ENCODE results near the gene ABCC4. TPM values are rescaled to one million over a fixed set of nuclear protein-coding genes. Genes with fewer than 3 reads are reported as not detected.

Gene ABCC4
- total and polyA plus RNA-seq, 4 donors = 0.74 to 22.5 (median 2.0) TPM

GRCh38 chr13:95235199-95235756 lies 66.0 kb downstream of the ABCC4 start:
- H3K4me1 ChIP-seq (ENCODE audit: control insufficient read depth in 4 of 4, insufficient read depth in 4 of 4, low read length in 3 of 4) = no peaks in the 10 kb centered on the region
- DNase-seq (ENCODE audit: low spot score) = no peak
- no peak overlapping the region for H3K9ac ChIP-seq (ENCODE audit: low read depth in 1 of 2, low read length in 2 of 2)
- no peaks in the 10 kb centered on the region for H3K9me3 ChIP-seq (ENCODE audit: control insufficient read depth in 4 of 4, low read length in 3 of 4)
- TF ChIP-seq, protein P1, sequence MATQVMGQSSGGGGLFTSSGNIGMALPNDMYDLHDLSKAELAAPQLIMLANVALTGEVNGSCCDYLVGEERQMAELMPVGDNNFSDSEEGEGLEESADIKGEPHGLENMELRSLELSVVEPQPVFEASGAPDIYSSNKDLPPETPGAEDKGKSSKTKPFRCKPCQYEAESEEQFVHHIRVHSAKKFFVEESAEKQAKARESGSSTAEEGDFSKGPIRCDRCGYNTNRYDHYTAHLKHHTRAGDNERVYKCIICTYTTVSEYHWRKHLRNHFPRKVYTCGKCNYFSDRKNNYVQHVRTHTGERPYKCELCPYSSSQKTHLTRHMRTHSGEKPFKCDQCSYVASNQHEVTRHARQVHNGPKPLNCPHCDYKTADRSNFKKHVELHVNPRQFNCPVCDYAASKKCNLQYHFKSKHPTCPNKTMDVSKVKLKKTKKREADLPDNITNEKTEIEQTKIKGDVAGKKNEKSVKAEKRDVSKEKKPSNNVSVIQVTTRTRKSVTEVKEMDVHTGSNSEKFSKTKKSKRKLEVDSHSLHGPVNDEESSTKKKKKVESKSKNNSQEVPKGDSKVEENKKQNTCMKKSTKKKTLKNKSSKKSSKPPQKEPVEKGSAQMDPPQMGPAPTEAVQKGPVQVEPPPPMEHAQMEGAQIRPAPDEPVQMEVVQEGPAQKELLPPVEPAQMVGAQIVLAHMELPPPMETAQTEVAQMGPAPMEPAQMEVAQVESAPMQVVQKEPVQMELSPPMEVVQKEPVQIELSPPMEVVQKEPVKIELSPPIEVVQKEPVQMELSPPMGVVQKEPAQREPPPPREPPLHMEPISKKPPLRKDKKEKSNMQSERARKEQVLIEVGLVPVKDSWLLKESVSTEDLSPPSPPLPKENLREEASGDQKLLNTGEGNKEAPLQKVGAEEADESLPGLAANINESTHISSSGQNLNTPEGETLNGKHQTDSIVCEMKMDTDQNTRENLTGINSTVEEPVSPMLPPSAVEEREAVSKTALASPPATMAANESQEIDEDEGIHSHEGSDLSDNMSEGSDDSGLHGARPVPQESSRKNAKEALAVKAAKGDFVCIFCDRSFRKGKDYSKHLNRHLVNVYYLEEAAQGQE (IDR thresholded peaks at IDR 0.05) = no peak
- TF ChIP-seq YY1 (IDR thresholded peaks at IDR 0.05) (no peak), JUND (IDR thresholded peaks at IDR 0.05) (no peak), TAF1 (conservative IDR thresholded peaks at IDR 0.05) (no peak), SP1 (IDR thresholded peaks at IDR 0.05) (no peak), RAD21 (IDR thresholded peaks at IDR 0.05) (no peak), RXRA (IDR thresholded peaks at IDR 0.05) (no peak), HNF4G (IDR thresholded peaks at IDR 0.05) (no peak), FOXA1 (IDR thresholded peaks at IDR 0.05) (no peak), GABPA (IDR thresholded peaks at IDR 0.05 in 1 of 2, conservative IDR thresholded peaks at IDR 0.05 in 1 of 2) (no peak), NR2F2 (IDR thresholded peaks at IDR 0.05) (no peak)
- TF ChIP-seq, protein P2, sequence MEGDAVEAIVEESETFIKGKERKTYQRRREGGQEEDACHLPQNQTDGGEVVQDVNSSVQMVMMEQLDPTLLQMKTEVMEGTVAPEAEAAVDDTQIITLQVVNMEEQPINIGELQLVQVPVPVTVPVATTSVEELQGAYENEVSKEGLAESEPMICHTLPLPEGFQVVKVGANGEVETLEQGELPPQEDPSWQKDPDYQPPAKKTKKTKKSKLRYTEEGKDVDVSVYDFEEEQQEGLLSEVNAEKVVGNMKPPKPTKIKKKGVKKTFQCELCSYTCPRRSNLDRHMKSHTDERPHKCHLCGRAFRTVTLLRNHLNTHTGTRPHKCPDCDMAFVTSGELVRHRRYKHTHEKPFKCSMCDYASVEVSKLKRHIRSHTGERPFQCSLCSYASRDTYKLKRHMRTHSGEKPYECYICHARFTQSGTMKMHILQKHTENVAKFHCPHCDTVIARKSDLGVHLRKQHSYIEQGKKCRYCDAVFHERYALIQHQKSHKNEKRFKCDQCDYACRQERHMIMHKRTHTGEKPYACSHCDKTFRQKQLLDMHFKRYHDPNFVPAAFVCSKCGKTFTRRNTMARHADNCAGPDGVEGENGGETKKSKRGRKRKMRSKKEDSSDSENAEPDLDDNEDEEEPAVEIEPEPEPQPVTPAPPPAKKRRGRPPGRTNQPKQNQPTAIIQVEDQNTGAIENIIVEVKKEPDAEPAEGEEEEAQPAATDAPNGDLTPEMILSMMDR (IDR thresholded peaks at IDR 0.05; ENCODE audit: low read depth, low read length, missing input control) = no peak
- TF ChIP-seq, protein P3, sequence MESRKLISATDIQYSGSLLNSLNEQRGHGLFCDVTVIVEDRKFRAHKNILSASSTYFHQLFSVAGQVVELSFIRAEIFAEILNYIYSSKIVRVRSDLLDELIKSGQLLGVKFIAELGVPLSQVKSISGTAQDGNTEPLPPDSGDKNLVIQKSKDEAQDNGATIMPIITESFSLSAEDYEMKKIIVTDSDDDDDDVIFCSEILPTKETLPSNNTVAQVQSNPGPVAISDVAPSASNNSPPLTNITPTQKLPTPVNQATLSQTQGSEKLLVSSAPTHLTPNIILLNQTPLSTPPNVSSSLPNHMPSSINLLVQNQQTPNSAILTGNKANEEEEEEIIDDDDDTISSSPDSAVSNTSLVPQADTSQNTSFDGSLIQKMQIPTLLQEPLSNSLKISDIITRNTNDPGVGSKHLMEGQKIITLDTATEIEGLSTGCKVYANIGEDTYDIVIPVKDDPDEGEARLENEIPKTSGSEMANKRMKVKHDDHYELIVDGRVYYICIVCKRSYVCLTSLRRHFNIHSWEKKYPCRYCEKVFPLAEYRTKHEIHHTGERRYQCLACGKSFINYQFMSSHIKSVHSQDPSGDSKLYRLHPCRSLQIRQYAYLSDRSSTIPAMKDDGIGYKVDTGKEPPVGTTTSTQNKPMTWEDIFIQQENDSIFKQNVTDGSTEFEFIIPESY (IDR thresholded peaks at IDR 0.05) = no peak
- no peaks in the 10 kb centered on the region for H3K27me3 ChIP-seq (ENCODE audit: control insufficient read depth in 4 of 4, insufficient read depth in 4 of 4, low read length in 3 of 4)
- no peak overlapping the region for H3K4me3 ChIP-seq (ENCODE audit: low read depth in 1 of 3, low read length in 3 of 3)
- H3K36me3 ChIP-seq (ENCODE audit: control insufficient read depth in 4 of 4, insufficient read depth in 3 of 4, low read depth in 1 of 4, low read length in 3 of 4) = no peaks in the 10 kb centered on the region
- WGBS = 58% methylated on average over 3 of the region's 3 CpGs
- no peak overlapping the region for H3K27ac ChIP-seq (ENCODE audit: low read depth in 1 of 2, low read length in 2 of 2)

DNA sequence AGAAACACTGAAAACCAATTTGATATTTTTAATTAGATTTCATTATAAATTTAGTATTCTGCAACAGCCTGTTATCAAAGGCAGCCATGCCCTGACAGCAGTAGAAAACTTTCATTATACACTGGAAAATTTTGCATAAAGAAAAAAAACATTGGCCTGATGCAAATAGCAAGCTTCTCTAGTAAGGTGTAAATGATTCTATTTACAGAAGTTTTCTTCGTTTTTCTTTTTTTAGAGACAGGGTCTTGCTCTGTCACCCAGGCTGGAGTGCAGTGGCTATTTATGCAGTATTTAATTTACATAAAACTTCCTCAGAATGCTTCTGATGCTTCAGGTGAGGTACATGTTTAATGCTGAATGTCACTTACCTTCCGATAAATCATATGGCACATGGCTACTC lies 67.0 kb downstream of the ABCC4 start:
- Histone ChIP-seq H3K9me3 (ENCODE audit: control insufficient read depth in 4 of 4, low read length in 3 of 4) (no peaks in the 10 kb centered on the region), H3K27me3 (ENCODE audit: control insufficient read depth in 4 of 4, insufficient read depth in 4 of 4, low read length in 3 of 4) (no peaks in the 10 kb centered on the region), H3K27ac (ENCODE audit: low read depth in 1 of 2, low read length in 2 of 2) (no peak overlapping the region), H3K9ac (ENCODE audit: low read depth in 1 of 2, low read length in 2 of 2) (no peak overlapping the region), H3K36me3 (ENCODE audit: control insufficient read depth in 4 of 4, insufficient read depth in 3 of 4, low read depth in 1 of 4, low read length in 3 of 4) (no peaks in the 10 kb centered on the region), H3K4me3 (ENCODE audit: low read depth in 1 of 3, low read length in 3 of 3) (no peak overlapping the region), H3K4me1 (ENCODE audit: control insufficient read depth in 4 of 4, insufficient read depth in 4 of 4, low read length in 3 of 4) (no peaks in the 10 kb centered on the region)
- 92% methylated on average over 2 of the region's 2 CpGs for WGBS
- DNase-seq (ENCODE audit: low spot score) = no peak
- TF ChIP-seq, protein P3 (IDR thresholded peaks at IDR 0.05) = no peak
- TF ChIP-seq TAF1 (conservative IDR thresholded peaks at IDR 0.05) (no peak), SP1 (IDR thresholded peaks at IDR 0.05) (no peak), YY1 (IDR thresholded peaks at IDR 0.05) (no peak), RXRA (IDR thresholded peaks at IDR 0.05) (no peak), GABPA (IDR thresholded peaks at IDR 0.05 in 1 of 2, conservative IDR thresholded peaks at IDR 0.05 in 1 of 2) (no peak), FOXA1 (IDR thresholded peaks at IDR 0.05) (no peak), JUND (IDR thresholded peaks at IDR 0.05) (no peak), EGR1 (IDR thresholded peaks at IDR 0.05; ENCODE audit: low read depth in 2 of 2) (no peak), RAD21 (IDR thresholded peaks at IDR 0.05) (no peak), HNF4G (IDR thresholded peaks at IDR 0.05) (no peak)
- TF ChIP-seq, protein P1 (IDR thresholded peaks at IDR 0.05) = no peak
- TF ChIP-seq, protein P2 (IDR thresholded peaks at IDR 0.05; ENCODE audit: low read depth, low read length, missing input control) = no peak
